Activated T-helper 1 cell treated with Interleukin-2 at 50 U/mL for 16 hours (primary cell): Measurements from ENCODE around the gene BCAT1.
"Not testable (repeated sequence)": the region's sequence is repeated elsewhere in the genome, so short reads cannot be mapped to it uniquely, and the experiment has no call there.

Experiments used
- DNase-seq: peaks from one replicate; pipeline ENCODE4 v3.0.0-alpha.2; 2020; ENCODE audit warnings: low read depth

The BCAT1 gene

GRCh38 chr12:24901576-24902461 lies 47.1 kb downstream of the BCAT1 start:
- DNase-seq, result no peak

GRCh38 chr12:24900196-24900595 lies 48.7 kb downstream of the BCAT1 start:
- no peak for DNase-seq

DNA sequence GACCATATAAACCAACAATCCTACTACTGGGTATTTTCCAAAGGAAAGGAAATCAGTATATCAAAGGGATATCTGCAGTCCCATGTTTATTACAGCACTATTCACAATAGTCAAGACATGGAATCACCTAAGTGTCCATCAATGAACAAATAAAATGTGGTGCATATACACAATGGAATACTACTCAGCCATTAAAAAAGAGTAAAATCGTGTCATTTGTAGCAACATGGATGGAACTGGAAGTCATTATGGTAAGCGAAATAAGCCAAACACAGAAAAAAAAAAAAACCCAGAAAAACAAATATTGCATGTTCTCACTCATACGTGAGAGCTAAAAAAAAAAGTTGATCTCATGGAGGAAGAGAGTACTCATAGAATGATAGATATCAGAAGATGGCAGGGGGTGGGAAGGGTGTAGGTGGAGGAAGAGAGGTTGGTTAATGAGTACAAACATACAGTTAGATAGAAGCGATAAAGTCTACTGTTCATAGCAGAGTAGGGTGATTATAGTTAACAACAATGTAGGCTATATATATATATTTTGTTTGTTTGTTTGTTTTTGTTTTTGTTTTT lies 49.3 kb downstream of the BCAT1 start:
- no peak for DNase-seq

DNA sequence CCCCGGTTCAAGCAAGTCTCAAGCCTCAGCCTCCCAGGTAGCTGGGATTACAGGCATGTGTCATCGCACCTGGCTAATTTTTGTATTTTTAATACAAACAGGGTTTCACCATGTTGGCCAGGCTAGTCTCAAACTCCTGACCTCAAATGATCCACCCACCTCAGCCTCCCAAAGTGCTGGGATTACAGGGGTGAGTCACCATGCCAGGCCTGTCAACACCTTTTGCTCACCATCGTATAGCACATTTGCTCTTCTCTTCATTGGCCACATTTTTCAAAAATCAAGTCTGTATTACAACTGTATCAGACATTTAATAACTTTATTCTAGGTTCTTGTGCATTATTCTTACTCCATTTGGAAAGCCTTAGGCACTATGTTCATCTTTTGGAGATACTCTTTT lies 50.3 kb downstream of the BCAT1 start:
- DNase-seq, result no peak

- no peak for DNase-seq
These were observed 50.7 kb downstream of the BCAT1 start for GRCh38 chr12:24898185-24898584.

GRCh38 chr12:24896171-24896570 lies 52.7 kb downstream of the BCAT1 start:
- DNase-seq, result no peak

DNA sequence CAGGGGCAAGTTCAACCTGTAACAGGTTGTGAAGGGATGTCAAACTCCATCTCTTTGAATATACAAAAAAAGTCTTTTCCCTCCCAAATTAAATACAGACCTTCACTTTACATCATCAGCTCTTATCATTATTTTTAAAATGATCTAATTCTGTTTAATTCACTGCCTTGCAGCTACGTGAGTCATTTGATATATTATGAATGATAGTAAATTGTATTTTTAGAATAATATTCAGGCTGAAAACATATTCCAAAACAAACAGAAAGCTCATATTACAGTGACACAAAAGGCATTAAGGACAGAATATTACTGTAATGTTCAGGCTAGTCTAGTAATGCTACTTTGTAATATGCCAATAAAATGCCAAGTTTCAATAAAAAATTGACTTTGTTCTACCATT lies 53.3 kb downstream of the BCAT1 start:
- DNase-seq, result no peak

DNA sequence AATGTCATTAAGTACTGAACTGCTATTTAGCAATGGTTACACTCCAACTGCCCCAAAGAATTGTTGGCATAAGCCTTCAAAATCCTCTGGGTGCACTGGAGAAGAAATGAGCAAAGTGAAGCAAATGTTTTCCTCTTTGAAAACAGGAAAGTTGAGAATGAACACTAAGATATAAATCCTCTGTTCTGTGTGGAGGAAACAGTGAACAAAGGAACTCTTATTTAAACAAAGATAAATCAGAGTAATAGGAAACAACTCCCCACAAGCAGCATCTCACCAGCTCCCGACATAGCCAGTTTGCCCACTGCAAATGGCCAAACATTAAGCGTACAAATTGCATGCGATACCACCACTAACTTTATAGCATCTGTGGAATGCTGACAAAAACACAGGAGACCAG lies 54.0 kb downstream of the BCAT1 start:
- DNase-seq, result no peak

GRCh38 chr12:24890048-24890803 lies 58.7 kb downstream of the BCAT1 start:
- no peak for DNase-seq

- DNase-seq, result no peak
These were observed 59.5 kb downstream of the BCAT1 start for GRCh38 chr12:24889411-24889810.

GRCh38 chr12:24888813-24889212 lies 60.1 kb downstream of the BCAT1 start:
- DNase-seq, result no peak

DNA sequence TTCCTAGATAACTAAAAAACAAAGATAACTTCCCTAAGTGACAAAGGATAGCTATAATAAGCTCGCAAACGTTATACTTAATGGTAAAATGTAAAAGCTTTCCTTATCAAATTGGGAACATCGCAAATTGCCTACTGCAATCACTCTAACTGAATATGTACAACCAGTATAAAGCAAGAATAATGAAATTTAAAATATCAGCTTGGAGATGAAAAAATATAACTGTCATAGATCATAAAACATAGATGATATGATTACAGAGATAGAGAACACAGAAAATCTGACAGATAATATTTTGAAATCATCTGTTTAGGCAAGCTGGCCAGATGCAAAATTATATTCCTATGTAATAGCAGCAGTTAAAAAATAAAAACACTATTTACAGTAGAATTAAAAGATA lies 64.0 kb downstream of the BCAT1 start:
- no peak for DNase-seq

DNA sequence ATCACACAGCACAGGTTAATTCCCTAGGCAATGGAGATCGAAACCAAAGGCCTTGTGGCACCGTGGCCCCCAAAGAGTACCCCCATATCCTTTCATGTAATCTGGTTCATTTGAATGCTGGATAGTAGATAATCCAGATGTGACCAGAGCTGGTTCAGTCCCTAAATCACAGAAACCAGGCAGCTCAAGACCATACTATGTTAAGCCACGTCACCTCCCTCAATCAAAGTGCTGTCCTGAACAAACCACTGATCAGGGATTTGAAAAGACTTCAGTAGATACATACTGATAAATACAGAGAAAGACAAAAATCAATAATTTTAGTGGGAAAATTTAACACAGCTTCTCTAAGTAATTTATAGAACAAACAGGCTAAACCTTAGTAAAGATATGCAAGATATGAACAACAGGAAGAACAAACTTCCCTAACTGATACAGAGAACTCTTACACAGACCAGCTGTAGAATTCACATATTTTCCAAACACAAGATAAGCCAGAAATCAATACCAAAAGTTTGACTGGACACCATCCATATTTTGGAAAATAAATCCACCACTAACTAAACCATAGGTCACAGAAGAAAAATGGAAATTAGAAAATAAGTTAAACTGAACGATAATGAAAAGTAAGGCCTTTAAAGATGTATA lies 67.1 kb downstream of the BCAT1 start:
- DNase-seq, result no peak

DNA sequence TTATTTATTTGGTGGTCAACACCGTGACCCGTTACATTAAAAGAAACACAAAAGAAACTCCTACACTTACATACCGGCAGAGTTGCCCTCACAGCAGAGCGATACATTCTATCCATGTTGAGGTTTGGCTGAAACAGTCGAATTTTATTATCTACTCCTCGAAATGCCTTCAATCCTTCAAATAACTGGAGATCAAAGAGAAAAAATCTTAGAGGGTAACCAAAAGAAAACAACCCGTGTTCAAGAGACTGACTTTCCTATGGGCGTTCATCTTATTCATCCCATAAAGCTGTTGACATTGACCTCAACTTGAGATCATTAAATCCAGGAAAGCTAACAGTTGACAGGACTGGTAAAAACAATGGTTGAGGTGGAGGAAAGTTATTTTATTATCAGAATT lies 67.7 kb downstream of the BCAT1 start:
- no peak for DNase-seq

DNA sequence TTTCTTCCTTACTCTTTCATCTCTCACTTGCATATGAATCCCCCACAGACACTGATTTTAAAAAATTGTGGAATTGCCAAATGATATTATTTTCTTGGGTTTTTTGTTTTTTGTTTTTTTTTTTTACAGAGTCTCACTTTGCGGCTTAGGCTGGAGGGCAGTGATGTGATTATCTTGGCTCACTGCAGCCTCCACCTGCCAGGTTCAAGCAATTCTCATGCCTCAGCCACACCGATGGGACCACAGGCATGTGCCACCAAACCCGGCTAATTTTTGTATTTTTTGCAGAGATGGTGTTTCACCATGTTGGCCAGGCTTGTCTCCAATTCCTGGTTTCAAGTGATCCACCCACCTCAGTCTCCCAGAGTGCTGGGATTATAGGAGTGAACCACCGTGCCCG lies 68.2 kb downstream of the BCAT1 start:
- no peak for DNase-seq

GRCh38 chr12:24879644-24880043 lies 69.3 kb downstream of the BCAT1 start:
- no peak for DNase-seq

DNA sequence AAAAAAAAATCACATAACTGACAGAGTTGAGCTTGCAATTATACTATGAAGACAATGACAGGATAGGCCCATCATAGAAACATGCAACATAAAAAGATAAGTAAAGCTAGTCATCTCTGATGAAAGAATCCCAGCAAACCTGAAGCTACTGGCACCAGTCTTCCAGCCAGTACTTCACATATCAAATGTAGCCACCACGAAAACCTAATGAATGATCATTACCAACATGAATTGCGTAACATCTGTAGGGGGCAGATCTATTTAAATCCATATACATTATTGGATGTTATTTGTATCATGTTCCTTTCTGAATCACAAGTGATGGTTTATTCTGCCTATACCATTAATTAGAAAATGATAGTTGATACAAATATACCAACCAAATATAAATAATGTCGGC lies 73.9 kb downstream of the BCAT1 start:
- DNase-seq, result no peak

DNA sequence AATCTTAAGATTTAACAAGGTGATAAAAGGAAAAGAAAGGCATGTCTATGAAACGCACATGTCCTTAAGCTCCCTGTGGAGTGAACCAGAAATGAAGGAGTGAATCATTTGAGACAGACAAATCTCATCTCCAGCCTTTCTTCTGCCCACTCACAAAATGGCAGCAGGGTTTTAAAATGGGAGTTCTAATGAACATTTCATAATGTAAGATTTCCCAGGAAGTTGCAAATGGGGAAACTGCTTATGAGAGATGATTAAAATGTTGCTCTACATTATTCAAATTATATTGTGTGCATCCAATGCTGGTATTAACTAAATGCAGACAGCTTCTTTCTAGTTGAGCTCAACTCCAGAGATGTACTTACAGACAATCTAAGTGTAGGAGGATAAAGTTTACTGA lies 76.7 kb downstream of the BCAT1 start:
- no peak for DNase-seq

DNA sequence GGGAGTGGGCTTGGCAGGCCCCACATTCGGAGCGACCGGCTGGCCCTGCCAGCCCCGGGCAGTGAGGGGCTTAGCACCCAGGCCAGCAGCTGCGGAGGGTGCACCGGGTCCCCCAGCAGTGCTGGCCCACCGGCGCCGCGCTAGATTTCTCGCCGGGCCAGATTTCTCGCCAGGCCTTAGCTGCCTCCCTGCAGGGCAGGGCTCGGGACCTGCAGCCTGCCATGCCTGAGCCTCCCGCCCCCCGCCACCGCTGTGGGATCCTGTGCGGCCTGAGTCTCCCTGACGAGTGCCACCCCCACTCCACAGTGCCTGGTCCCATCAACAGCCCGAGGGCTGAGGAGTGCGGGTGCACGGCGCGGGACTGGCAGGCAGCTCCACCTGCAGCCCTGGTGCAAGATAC lies 82.8 kb downstream of the BCAT1 start:
- not testable (repeated sequence) for DNase-seq

GRCh38 chr12:24864796-24865125 lies 84.1 kb downstream of the BCAT1 start:
- DNase-seq, result no peak

- DNase-seq, result no peak
These were observed 86.9 kb downstream of the BCAT1 start for GRCh38 chr12:24861766-24862540.

GRCh38 chr12:24860546-24860945 lies 88.4 kb downstream of the BCAT1 start:
- DNase-seq, result no peak
